8988T (cell line): Measurements from ENCODE around the gene C1orf159.
A peak's percentile ranks its signal among the peaks of the same experiment; 100 is the strongest.
"Not testable (repeated sequence)": the region's sequence is repeated elsewhere in the genome, so short reads cannot be mapped to it uniquely, and the experiment has no call there.

Source experiments
- DNase-seq: peaks from one replicate; pipeline ENCODE4 v3.0.0; 2011

The C1orf159 gene

GRCh38 chr1:1116701-1117468 is 996 bp upstream of the C1orf159 start:
- no peak for DNase-seq

- no peak for DNase-seq
Observed at GRCh38 chr1:1115136-1115785, 628 bp downstream of the C1orf159 start.

- DNase-seq = no peak
Observed at GRCh38 chr1:1114431-1114830, 1.5 kb downstream of the C1orf159 start.

GRCh38 chr1:1112237-1112985 is 3.5 kb downstream of the C1orf159 start:
- no peak for DNase-seq

GRCh38 chr1:1111516-1112236 is 4.2 kb downstream of the C1orf159 start:
- no peak for DNase-seq

GRCh38 chr1:1110561-1110971 is 5.3 kb downstream of the C1orf159 start:
- no peak for DNase-seq

GRCh38 chr1:1109743-1110142 is 6.1 kb downstream of the C1orf159 start:
- no peak for DNase-seq

- no peak for DNase-seq
Observed at GRCh38 chr1:1106510-1107221, 9.2 kb downstream of the C1orf159 start.

- not testable (repeated sequence) for DNase-seq
Observed at GRCh38 chr1:1104152-1104551, 11.7 kb downstream of the C1orf159 start.

- no peak for DNase-seq
Observed at GRCh38 chr1:1101503-1101902, 14.4 kb downstream of the C1orf159 start.

GRCh38 chr1:1100296-1100695 is 15.6 kb downstream of the C1orf159 start:
- no peak for DNase-seq

- no peak for DNase-seq
Observed at GRCh38 chr1:1099506-1100183, 16.2 kb downstream of the C1orf159 start.

GRCh38 chr1:1098681-1099421 is 17.0 kb downstream of the C1orf159 start:
- DNase-seq = no peak

GRCh38 chr1:1096136-1096535 is 19.8 kb downstream of the C1orf159 start:
- not testable (repeated sequence) for DNase-seq

GRCh38 chr1:1094981-1095380 is 20.9 kb downstream of the C1orf159 start:
- no peak for DNase-seq

GRCh38 chr1:1093610-1093943 is 22.3 kb downstream of the C1orf159 start:
- DNase-seq = no peak

GRCh38 chr1:1092894-1093609 is 22.8 kb downstream of the C1orf159 start:
- peak; percentile 17 for DNase-seq

- DNase-seq = no peak
Observed at GRCh38 chr1:1092149-1092855, 23.6 kb downstream of the C1orf159 start.

GRCh38 chr1:1091344-1092148 is 24.3 kb downstream of the C1orf159 start:
- DNase-seq = no peak
